GM10266 (cell line): ENCODE measurements around the gene TPO.

Experiments
- DNase-seq: peaks from one replicate; pipeline ENCODE4 v3.0.0; 2012; ENCODE audit errors: extremely low spot score
- CTCF ChIP-seq: IDR thresholded peaks from 2 replicates; pipeline ENCODE4 v1.5.1; 2012; ENCODE audit warnings: mild to moderate bottlenecking, low read depth; ENCODE audit not compliant: control insufficient read depth, insufficient read depth; ENCODE audit errors: missing control alignments

The TPO gene

DNA sequence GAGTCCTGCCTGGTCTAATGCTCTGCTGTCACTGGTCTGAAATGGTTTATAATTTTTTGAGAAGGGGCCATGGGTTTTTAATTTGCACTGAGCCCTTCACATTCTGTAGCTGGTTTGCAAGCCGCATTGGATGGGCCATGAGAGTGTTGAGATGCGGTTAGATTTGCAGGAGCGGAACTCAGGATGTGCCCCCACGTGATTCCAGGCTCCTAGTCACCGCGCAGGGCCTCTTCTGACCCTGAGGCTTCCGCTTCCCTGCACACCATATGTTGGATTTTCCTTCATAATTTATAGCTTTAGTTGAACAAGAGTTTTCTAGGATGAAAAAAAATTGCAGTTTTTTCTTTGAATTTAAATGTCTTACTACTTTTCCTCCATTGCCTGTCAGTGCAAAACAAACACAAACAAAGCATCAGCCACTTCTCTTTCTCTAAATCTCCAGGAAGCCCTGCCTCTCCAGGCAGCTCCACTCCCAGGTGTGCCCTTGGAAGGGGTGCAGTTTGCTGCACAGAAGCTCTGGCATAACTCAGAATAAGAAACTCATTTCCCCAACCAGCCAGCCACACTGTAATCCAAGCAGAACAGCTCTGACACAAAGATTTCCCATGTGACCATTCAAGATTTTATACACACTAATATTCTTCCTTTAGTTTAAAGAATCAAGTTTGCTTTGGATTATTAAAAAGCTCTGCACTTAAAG lies 18.4 kb upstream of the TPO start:
- no peak for TF ChIP-seq CTCF
- DNase-seq, result no peak

- TF ChIP-seq CTCF, result no peak
- DNase-seq, result no peak
Measured at GRCh38 chr2:1397350-1397749, 15.9 kb upstream of the TPO start.

DNA sequence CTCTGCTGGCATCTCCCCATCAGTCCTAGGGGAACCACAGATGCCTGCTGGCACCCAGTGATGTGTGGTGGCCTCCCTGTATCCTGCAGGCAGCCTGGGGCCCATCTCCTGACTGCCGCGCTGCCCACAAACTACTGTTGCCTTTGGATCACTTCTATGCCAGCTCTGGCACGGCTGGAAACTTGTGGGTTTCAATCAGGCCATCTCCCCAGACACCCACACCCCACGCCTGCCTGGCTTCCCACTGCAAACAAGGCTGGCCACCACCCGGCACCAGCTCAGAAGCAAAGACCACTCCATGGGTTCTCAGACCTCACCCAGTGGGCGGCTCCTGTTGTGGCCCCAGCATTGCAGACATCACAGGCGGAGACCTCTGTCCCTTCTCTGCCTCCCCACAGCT lies 15.1 kb upstream of the TPO start:
- no peak for DNase-seq
- no peak for TF ChIP-seq CTCF

DNA sequence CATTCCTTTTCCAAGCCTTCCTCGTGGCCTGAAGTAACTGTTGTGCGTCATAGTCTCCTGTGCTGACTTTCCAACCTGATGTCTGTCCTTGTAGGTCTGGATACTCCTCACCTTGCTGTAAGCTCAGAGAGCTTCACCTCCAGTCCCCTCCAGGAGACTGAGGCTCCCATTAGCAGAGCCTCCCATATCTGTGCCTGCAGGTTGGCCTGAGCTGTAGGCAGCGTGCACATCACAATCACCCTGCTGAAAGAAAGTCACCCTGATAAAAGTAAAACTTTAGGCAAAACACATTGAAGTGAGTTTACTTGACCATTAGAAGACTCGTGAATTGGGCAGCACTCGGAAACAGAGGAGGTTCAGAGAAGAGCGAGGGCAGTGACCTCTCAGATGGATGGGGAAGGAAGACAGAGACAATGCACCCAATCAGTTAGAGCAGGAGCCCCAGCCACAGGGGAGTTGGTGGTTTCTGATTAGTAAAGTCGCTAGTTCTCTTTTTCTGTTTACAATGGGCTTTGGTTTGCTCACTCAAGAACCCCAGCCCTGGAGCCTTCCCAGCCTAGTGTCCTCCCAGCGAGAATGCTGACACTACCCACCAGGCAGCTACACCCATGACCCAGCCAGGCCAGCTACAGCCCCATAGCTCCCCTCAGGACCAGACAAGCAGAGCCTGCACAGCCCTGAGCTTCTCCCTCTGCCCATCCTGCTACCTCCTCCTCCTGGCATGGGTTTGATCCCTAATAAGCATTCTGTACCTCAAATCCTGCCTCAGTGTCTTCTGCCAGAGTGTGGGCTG lies 12.1 kb upstream of the TPO start:
- TF ChIP-seq CTCF, result no peak
- DNase-seq, result no peak

GRCh38 chr2:1402064-1402463 lies 11.2 kb upstream of the TPO start:
- no peak for DNase-seq
- TF ChIP-seq CTCF, result no peak

- DNase-seq, result no peak
- TF ChIP-seq CTCF, result no peak
Measured at GRCh38 chr2:1403565-1403964, 9.7 kb upstream of the TPO start.

DNA sequence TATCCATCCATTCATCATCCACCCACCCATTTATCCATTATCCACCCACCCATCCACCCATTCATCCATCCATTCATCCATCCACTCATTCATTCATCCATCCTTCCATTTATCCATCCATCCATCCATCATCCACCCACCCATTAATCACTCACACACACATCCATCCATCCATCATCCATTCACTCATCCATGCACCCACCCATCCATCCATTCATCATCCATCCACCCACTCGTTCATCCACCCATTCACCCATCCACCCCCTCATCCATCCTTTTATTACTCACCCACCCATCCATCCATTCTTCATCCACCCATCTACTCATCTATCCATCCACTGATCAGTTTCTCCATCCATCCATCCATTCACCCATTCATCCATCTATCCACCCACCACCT lies 8.1 kb upstream of the TPO start:
- no peak for DNase-seq
- no peak for TF ChIP-seq CTCF
